CD14-positive monocyte (primary cell): ENCODE results near the gene CEP89. TPM values are rescaled to one million over a fixed set of nuclear protein-coding genes. Genes with fewer than 3 reads are reported as not detected.

ENCODE experiments used
- DNase-seq, 3 donors: peaks; one replicate each; pipeline ENCODE4 v3.0.0-alpha.2; 2011 to 2022
- H2AFZ ChIP-seq: 2 replicates; pipeline ENCODE4 v1.6.0; 2012; ENCODE audit warnings: mild to moderate bottlenecking, low read depth, low read length, inconsistent platforms; ENCODE audit not compliant: insufficient read depth, poor library complexity, severe bottlenecking
- H3K27ac ChIP-seq, 2 donors: 1 replicate in 1 of 2; 2 replicates in 1 of 2; pipeline ENCODE4 v1.5.1; 2012 to 2013; ENCODE audit warnings: low read length in 2 of 2, control low read depth in 1 of 2, inconsistent platforms in 1 of 2, low read depth in 1 of 2, mild to moderate bottlenecking in 1 of 2
- H3K27me3 ChIP-seq, 2 donors: one replicate each; pipeline versions ENCODE4 v1.6.0 to v1.6.1; 2011 to 2013; ENCODE audit warnings: low read length in 2 of 2; ENCODE audit not compliant: control insufficient read depth in 2 of 2, insufficient read depth in 2 of 2
- H3K36me3 ChIP-seq, 2 donors: replicated peaks in 1 of 2; 1 replicate in 1 of 2; 2 replicates in 1 of 2; pipeline versions ENCODE4 v1.5.1 to v1.6.1; 2012 to 2013; ENCODE audit warnings: low read length in 2 of 2, control low read depth in 1 of 2, inconsistent platforms in 1 of 2, mild to moderate bottlenecking in 1 of 2; ENCODE audit not compliant: insufficient read depth in 2 of 2, control insufficient read depth in 1 of 2
- H3K4me1 ChIP-seq, 2 donors: 1 replicate in 1 of 2; 2 replicates in 1 of 2; pipeline versions ENCODE4 v1.5.1 to v1.6.1; 2012 to 2013; ENCODE audit warnings: low read length in 2 of 2, control low read depth in 1 of 2, inconsistent platforms in 1 of 2, mild to moderate bottlenecking in 1 of 2, moderate library complexity in 1 of 2; ENCODE audit not compliant: insufficient read depth in 2 of 2, control insufficient read depth in 1 of 2
- H3K4me2 ChIP-seq: replicated peaks from 2 replicates; pipeline ENCODE3; 2012; ENCODE audit warnings: low read length, moderate library complexity, mild to moderate bottlenecking; ENCODE audit not compliant: poor library complexity, severe bottlenecking; ENCODE audit errors: extremely low read depth
- H3K4me3 ChIP-seq, 3 experiments: fragments of 200-600 bp in 1 of 3; sonication (generic) in 1 of 3; replicated peaks in 1 of 3; 1 replicate in 2 of 3; 2 replicates in 1 of 3; pipeline ENCODE4 v1.5.1; 2011 to 2013; ENCODE audit warnings: low read length in 3 of 3, mild to moderate bottlenecking in 3 of 3, control low read depth in 2 of 3, low read depth in 2 of 3, inconsistent platforms in 1 of 3, moderate library complexity in 1 of 3
- H3K79me2 ChIP-seq: 2 replicates; pipeline ENCODE4 v1.6.0; 2012; ENCODE audit warnings: mild to moderate bottlenecking, control low read depth, inconsistent platforms, low read length, moderate library complexity; ENCODE audit not compliant: insufficient read depth
- H3K9ac ChIP-seq: 2 replicates; pipeline ENCODE4 v1.6.0; 2017; ENCODE audit warnings: low read length, mild to moderate bottlenecking; ENCODE audit not compliant: insufficient read depth, poor library complexity, severe bottlenecking
- H3K9me3 ChIP-seq, 2 donors: replicated peaks in 1 of 2; 1 replicate in 1 of 2; 2 replicates in 1 of 2; pipeline versions ENCODE4 v1.5.1 to v1.6.1; 2012 to 2013; ENCODE audit warnings: low read length in 2 of 2, control low read depth in 1 of 2; ENCODE audit not compliant: control insufficient read depth in 1 of 2, insufficient read depth in 1 of 2
- H4K20me1 ChIP-seq: 2 replicates; pipeline ENCODE4 v1.6.0; 2012; ENCODE audit warnings: mild to moderate bottlenecking, low read length, control low read depth, moderate library complexity; ENCODE audit not compliant: insufficient read depth
- H3K27ac Mint-ChIP-seq, 7 donors: one replicate each; pipeline ENCODE4 v1.8.0; 2020; ENCODE audit warnings: mild to moderate bottlenecking in 7 of 7, mixed read lengths in 7 of 7, moderate library complexity in 6 of 7, inconsistent platforms in 2 of 7
- H3K27me3 Mint-ChIP-seq, 3 donors: one replicate each; pipeline ENCODE4 v1.8.0; 2021 to 2022; ENCODE audit warnings: low read depth in 3 of 3, mild to moderate bottlenecking in 3 of 3, mixed read lengths in 3 of 3, moderate library complexity in 3 of 3, inconsistent platforms in 1 of 3
- H3K36me3 Mint-ChIP-seq, 2 donors: one replicate each; pipeline ENCODE4 v1.8.0; 2020; ENCODE audit warnings: mixed read lengths in 2 of 2, inconsistent platforms in 1 of 2, mild to moderate bottlenecking in 1 of 2
- H3K4me1 Mint-ChIP-seq: one replicate; pipeline ENCODE4 v1.8.0; 2020; ENCODE audit warnings: mild to moderate bottlenecking, mixed read lengths
- H3K4me3 Mint-ChIP-seq, 2 donors: one replicate each; pipeline ENCODE4 v1.8.0; 2020; ENCODE audit warnings: mild to moderate bottlenecking in 2 of 2, mixed read lengths in 2 of 2, moderate library complexity in 1 of 2
- H3K9me3 Mint-ChIP-seq, 7 donors: one replicate each; pipeline ENCODE4 v1.8.0; 2020 to 2022; ENCODE audit warnings: mixed read lengths in 7 of 7, mild to moderate bottlenecking in 6 of 7, moderate library complexity in 6 of 7, inconsistent platforms in 2 of 7
- WGBS: methylation state at CpG from one replicate; pipeline ENCODE4 v1.1.5; 2013; ENCODE audit warnings: missing lambda C conversion rate; ENCODE audit not compliant: insufficient coverage; 5-methylcytosine and 5-hydroxymethylcytosine counted together
- intact Hi-C, 2 donors: fragments of 100-400 bp; cut with micrococcal nuclease; formaldehyde crosslinking; loops; one replicate each; pipeline versions ENCODE4 v1.15.0 to v1.15.1; 2023
- polyA plus RNA-seq, 3 donors: library from polyadenylated mRNA; depleted of rRNA in 1 of 3; unstranded in 2 of 3; stranded (reverse) in 1 of 3; fragments of 300-500 nt in 2 of 3; fragments of >200 nt in 1 of 3; fragmentation: Illumina TruSeq in 2 of 3; gene quantifications; 1 replicate in 2 of 3; 2 replicates in 1 of 3; pipeline ENCODE4 v1.2.3, GENCODE V29; 2012 to 2021
- TF ChIP-seq, protein P1 (sequence below): fragments of 200-600 bp; IDR thresholded peaks from one replicate; pipeline ENCODE4 v1.8.0; 2022; ENCODE audit warnings: antibody characterized with exemption, mild to moderate bottlenecking

The CEP89 gene
- polyA plus RNA-seq, 3 donors, result 4.6 to 6.5 (median 4.7) TPM

DNA sequence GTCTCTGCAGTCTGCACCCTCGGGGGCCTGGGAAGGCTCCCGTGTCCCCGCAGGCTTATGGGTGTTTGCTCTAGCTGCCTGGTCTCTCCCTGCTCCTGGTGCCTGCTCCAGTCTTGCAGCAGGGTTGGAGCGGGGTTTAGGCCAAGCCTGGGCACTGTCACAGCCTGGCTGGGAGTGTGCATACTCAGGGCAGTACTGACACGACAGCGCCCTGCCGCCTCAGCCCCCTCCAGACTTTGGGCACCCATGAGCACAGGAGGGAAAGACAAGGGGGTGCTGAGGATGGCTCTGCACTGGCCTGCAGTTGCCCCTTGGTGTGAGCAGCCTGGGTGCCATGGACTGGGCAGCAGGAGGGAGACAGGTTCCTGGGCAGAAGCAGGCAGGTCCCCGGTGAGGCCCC is 35.7 kb downstream of the CEP89 start:
- Mint-ChIP-seq H3K36me3 (peaks cover 43 to 63% of the 10 kb centered on the region in 2 donors), H3K4me3 (no peak overlapping the region), H3K9me3 (no peaks in the 10 kb centered on the region), H3K27ac (no peak overlapping the region), H3K27me3 (no peaks in the 10 kb centered on the region), H3K4me1 (no peaks in the 10 kb centered on the region)
- DNase-seq, result no peak
- Histone ChIP-seq H3K4me1 (no peaks in the 10 kb centered on the region), H3K4me3 (no peak overlapping the region), H3K27ac (no peak overlapping the region), H3K9me3 (no peaks in the 10 kb centered on the region), H3K27me3 (no peaks in the 10 kb centered on the region), H3K4me2 (no peak overlapping the region), H3K9ac (no peak overlapping the region), H3K79me2 (no peaks in the 10 kb centered on the region), H2AFZ (no peak overlapping the region), H4K20me1 (no peaks in the 10 kb centered on the region), H3K36me3 (peaks cover 6 to 31% of the 10 kb centered on the region in 2 donors)
- TF ChIP-seq, protein P1, sequence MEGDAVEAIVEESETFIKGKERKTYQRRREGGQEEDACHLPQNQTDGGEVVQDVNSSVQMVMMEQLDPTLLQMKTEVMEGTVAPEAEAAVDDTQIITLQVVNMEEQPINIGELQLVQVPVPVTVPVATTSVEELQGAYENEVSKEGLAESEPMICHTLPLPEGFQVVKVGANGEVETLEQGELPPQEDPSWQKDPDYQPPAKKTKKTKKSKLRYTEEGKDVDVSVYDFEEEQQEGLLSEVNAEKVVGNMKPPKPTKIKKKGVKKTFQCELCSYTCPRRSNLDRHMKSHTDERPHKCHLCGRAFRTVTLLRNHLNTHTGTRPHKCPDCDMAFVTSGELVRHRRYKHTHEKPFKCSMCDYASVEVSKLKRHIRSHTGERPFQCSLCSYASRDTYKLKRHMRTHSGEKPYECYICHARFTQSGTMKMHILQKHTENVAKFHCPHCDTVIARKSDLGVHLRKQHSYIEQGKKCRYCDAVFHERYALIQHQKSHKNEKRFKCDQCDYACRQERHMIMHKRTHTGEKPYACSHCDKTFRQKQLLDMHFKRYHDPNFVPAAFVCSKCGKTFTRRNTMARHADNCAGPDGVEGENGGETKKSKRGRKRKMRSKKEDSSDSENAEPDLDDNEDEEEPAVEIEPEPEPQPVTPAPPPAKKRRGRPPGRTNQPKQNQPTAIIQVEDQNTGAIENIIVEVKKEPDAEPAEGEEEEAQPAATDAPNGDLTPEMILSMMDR, result no peak
- WGBS, result 96% methylated on average over 7 of the region's 8 CpGs
- intact Hi-C loops, result no loop called here

- no peak overlapping the region for H3K27ac ChIP-seq
- no peak overlapping the region for H3K4me2 ChIP-seq
- no peaks in the 10 kb centered on the region for H3K27me3 Mint-ChIP-seq
- peaks cover 46 to 64% of the 10 kb centered on the region in 2 donors for H3K36me3 Mint-ChIP-seq
- TF ChIP-seq, protein P1, result no peak
- no peaks in the 10 kb centered on the region for H3K27me3 ChIP-seq
- peak overlapping the region in 1 of 7 donors; percentile 64 for H3K27ac Mint-ChIP-seq
- intact Hi-C loops, result no loop called here
- H3K79me2 ChIP-seq, result no peaks in the 10 kb centered on the region
- peaks cover 9 to 35% of the 10 kb centered on the region in 2 donors for H3K36me3 ChIP-seq
- no peak overlapping the region for H3K4me3 Mint-ChIP-seq
- no peak for DNase-seq
- WGBS, result 100% methylated on average over 4 of the region's 9 CpGs
- H3K9me3 ChIP-seq, result no peaks in the 10 kb centered on the region
- no peak overlapping the region for H3K4me3 ChIP-seq
- no peaks in the 10 kb centered on the region for H3K4me1 Mint-ChIP-seq
- no peaks in the 10 kb centered on the region for H3K4me1 ChIP-seq
- H4K20me1 ChIP-seq, result no peaks in the 10 kb centered on the region
- no peak overlapping the region for H2AFZ ChIP-seq
- H3K9me3 Mint-ChIP-seq, result no peaks in the 10 kb centered on the region
- H3K9ac ChIP-seq, result no peak overlapping the region
These were observed 36.1 kb downstream of the CEP89 start for GRCh38 chr19:32935629-32936028.
